ENCODE data around the gene RHOV.

Gene RHOV

GRCh38 chr15:40873694-40874561, at the start of gene RHOV:
Gene RHOV, minus strand, starts transcription at chr15:40874234. Its CDS starts 95 bp downstream, at chr15:40874139.
- peak; percentile 48 for DNase-seq

DNA sequence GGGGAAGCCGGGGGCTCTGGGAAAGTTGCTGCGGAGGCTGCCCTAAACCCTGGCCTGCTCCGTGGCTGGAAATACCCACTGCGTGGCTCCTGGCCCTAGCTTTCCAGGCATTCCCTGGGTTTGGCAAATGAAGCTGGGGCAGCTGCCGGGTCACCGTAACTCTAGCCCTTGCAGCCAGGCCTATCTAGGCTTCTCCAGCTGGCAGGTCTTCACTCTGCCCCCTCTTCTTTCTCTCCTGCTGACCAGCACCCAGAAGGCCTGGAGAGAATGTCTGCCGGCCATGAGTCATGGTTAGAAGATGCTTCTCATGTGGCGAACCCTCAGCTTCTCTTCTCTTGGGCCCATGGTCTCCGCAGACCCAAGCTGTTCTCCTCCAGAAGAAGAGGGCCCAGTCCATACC, 49.5 kb upstream of the RHOV start:
- DNase-seq = no peak

- no peak for DNase-seq
Observed at GRCh38 chr15:40922608-40923005, 48.6 kb upstream of the RHOV start.

DNA sequence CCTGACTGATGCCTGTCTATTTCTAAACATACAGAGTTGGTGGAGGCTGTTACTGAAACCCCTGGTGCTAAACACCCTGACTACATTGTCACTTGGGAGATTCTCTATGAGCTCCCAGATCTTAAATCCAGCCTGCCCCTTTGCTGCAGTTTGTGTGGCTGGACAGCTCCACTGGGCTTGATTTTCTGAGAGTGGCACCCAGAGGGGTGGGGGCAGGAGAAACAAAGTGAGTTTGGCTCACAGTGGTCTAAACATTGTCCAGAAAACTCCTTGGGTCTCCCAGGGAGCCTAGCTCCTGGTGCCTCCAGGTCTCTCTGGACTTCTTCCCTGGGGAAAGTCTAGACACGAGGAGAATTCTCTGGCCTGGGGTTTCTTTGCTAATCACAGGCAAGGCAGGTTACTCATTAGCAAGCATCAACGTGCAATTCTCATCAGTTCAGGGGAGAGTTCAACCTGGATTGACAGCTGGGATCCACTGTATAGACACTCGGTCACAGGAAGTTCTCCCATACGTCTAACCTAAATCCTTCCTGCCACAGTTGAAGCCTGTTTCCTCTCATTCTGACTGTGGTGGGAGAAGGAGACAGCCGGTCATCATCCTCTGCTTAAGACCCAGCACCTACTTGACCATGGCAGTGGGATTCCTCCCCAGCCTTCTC, 48.0 kb upstream of the RHOV start:
- no peak for DNase-seq

GRCh38 chr15:40918799-40919392, 44.9 kb upstream of the RHOV start:
- DNase-seq = no peak

DNA sequence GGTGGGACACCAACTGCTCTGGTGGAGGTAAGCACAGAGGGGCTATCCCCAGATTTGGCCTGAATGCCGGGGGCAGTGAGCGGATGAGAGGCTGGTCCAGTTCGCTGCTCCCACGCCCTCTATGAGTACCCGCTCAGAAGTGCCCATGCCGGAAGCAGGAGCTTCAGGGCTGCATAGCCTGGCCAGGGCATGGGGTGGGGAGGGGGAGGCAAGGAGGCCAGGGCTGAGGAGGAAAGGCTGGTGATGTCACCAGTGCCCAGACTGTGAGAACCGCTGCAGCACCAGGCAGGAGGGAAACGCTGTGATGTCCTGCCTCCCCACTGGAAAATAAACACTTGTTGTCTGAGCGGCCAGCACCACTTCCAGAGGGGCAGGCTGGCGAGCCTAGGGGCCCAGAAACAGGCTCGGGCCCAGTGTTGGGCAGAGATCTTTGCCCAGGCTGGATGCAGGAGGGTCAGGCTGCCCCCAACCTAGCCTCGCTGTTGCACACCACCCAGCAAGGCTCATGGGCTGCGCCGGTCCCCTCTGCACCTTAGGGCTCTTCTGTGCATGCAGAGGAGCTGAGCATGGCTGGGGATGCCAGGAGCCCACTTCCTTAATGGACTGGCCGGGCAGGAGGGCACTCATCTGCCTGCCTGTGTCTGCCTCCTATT, 44.2 kb upstream of the RHOV start:
- DNase-seq = no peak

DNA sequence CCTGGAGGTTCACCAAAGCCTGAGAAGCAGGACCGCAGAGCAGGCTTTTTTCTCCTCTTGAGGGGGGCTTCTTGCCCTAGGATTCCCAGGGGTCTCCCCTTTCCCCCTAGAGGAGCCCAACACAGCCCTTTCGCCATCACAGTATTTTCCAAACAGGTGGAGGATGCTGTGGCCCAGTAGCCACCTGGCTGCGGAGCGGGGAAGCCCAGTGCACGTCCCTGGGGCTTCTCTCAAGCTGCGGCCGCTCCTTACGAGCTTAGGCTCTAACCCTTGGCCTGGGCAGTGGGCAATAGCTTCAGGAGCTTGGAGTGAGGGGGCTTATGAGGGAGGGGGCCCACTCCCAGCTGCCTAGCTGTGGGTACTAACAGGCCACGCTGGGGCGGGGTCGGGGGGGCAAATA, 43.6 kb upstream of the RHOV start:
- DNase-seq = no peak

DNA sequence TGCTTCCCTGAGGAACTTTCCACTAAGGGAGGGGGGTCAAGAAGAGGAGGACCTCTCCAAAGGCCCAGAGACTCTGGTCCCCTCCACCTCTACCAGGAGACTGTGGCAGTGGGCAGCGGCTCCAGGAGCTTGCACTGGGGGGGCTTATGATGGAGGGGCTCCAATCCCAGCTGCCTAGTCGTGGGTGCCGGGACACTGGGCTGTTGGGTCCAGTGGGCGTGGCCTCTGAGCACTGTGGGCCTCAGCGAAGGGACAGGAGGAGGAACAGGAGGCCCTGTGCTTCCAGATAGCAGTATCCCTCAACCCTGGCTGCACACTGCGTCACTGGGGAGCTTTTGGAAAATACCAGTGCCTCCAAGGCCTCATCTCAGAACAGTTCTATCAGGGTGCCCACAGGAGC, 41.6 kb upstream of the RHOV start:
- no peak for DNase-seq

DNA sequence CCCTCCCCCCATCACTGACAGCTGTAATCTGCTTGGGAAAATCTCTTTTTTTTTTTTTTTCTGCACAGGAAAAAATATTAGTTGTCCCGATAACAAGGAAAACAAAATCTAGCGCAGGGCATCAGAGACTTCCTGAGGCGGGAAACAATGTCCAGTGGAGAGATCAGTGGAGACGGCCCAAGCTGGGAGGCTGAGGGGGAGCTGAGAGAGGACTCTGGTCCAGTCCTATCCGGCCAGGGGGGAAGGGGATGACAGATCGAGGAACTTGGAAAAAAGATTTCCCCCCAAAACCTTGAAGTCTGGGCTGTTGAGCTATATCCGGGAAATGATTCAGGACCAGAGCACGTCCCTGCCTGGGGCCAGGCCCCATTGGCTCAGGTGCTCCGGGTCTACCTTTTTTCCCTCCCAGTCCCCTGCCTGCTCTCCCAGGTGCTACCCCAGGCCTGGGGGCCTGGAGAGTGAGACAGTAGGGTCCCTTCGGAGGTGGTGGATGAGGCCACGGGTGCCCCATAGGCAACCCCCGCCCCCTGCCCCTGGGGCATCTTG, 41.2 kb upstream of the RHOV start:
- DNase-seq = no peak

GRCh38 chr15:40914486-40914885, 40.5 kb upstream of the RHOV start:
- no peak for DNase-seq

DNA sequence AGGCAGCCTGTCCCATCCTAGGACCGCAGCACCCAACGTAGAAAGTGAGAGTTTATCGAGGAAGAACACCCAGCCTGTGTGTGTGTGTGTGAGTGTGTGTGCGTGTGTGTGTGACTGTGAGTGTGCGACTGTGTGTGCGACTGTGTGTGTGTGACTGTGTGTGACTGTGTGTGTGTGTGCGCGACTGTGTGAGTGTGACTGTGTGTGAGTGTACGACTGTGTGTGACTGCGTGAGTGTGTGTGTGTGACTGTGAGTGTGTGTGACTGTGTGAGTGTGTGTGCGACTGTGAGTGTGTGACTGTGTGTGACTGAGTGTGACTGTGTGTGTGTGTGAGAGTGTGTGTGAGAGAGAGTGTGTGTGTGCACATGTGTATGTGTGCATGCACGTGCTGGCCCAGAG, 40.0 kb upstream of the RHOV start:
- DNase-seq = no peak

GRCh38 chr15:40912478-40912877, 38.4 kb upstream of the RHOV start:
- no peak for DNase-seq

DNA sequence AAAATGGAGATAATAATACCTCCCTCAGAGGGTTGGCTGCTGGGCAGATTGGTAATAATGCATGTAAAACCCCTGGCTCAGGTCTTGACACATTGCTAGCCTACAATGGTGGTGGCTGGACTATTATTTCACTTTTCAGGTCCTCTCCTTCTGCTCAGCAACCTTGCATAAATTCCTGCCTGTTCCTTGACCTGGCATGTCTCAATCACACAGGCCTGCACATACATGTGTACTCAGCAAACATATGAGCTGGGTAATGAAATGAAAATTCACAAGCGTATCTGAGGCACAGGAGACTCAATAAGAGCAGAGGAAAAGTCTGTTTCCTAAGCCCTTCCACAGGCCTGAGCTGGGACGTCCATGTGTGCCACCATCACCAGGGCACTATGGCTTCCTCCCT, 37.7 kb upstream of the RHOV start:
- no peak for DNase-seq

DNA sequence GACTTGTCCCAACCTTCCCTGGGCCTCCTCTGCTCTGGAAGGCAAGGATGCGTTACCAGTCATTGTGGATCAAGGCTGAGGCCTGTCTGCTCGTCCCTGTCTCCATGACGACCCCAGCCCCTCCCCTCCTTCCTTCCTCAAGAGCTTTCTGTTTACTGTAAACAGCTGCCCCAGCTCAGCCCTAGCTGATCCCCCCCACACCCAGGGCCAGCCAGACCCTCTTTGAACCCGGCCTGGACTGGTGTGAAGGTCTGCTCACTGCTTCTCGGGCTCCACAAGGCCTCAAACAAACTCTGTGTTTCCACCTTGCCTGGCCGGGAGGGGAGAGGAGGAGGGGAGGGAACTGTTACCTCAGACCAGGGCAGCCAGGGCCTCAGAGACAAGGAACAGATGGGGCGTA, 37.1 kb upstream of the RHOV start:
- DNase-seq = no peak

DNA sequence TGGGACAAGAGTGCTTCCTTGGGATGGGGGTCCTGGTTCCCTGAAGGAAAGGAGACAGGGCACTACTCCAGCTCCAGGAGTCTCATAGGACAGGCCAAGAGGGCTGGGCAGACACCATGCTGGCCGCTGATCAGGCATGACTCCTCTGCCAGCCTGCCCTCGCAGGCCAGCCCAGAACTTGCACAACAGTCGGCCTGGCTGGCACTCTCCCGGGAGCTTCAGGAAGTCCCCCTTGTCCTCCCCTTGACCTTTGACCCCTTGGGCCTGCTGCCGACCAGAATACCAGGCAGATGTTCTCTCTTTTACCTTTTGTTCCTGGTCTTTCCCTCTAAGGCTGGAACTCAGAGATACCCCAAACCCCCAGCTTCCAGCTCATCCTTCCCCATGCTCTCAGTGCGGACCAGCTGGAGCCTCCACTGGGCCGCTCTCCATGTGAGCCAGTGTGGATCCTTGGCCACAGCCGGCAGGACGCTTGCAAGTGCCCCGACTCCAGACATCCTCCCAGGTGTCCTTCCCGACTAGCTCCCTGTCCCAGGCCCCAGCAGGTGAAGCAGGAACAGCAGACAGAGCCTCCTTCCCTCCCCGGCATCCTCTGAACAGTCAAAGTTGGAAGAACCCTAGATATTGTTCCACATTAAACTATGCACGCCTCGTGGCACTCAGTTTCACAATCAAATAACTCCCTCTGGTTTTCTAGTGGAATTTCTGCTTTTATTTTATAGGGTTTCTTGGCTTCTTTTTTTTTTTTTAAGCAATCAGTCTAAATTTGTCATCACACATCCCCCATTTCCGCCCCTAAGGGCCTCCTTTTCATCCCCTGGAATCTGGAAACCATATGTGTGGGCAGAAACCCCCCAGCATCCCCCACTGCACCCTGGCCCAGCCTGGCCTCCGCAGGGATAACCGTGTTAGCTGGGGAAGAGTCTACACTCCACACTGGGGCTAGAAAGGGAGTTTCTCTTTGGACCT, 35.9 kb upstream of the RHOV start:
- DNase-seq = peak; percentile 87

GRCh38 chr15:40908095-40908494, 34.1 kb upstream of the RHOV start:
- no peak for DNase-seq

DNA sequence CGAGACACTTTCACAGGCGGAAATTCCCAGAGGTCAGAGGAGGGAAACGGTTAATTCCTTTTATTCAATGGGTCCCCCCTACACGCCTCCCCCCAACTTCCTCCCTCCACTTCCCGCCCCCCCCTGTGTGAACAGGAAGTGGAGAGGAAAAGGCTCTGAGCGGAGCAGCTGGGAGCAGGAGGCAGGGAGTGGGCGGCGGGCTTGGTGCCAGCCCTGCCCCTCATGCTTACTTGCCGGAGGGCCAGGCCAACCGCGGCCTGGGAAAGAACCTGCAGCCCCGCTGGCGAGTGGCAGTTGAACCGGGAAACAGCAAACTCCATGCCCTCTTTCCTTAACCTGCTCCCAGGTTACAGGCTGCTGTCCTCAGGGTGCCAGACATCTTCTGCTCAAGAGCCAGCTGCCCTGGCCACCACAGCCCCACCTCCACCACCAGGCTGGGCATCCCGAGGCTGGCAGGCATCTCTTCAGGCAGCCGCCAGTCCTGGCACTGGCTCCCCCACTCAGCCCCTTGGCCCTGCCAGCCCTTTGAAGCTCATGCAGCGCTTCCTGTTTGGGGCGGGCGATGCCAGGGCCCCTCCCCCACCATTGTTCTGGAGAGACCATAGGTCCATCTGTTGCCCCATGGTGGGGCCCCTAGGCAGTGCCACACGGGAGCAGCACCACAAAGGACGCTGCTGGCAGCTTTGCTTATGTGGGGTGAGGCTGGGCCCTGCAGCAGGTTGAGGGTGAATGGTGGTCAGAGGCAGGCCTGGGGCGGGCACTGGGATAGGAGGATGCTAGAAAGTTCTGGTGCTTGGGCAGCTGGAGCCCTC, 33.2 kb upstream of the RHOV start:
- no peak for DNase-seq

DNA sequence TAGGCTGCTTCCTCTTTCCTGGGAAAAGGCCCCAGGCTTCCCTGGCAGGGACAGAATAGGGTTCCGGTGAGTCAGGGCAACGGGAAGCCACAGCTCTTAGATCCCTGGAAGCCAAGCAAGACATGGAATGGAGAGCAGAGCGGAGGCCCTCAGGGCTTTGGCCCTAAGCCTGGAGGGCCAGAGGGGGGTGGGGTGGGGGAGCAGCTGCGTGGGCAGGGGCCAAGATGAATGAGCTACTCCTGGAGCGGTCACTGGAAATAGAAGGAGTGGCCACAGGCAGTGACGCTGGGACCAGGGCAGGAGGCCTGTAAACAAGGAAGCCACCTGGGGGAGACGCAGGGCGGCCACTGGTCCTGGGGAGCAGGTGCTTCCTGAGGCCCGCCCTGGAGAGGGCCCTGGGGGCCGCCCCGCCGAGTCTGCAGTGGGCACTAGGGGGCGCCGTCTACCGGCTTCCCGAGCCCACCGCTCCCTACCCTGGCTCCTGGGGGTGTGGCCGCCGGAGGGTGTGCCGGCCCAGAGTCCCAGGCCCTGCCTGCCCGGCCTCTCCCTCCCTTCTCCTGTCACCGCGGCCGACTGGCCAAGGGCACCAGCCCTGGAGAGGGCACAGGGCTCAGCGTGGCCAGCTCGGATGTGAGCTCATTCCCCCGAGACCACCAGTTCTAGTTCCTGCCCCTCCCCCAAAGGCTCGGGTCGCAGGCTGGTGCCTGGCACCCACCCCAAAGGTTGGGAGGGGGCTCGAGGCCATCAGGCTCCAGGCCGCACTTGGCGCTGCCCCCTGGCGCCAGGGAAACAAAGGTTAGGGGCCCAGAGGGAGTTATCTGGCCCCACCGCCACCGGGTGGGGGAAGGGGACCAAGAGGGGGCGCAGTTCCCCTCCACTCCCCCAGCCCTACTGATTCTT, 32.3 kb upstream of the RHOV start:
- DNase-seq = peak; percentile 83

DNA sequence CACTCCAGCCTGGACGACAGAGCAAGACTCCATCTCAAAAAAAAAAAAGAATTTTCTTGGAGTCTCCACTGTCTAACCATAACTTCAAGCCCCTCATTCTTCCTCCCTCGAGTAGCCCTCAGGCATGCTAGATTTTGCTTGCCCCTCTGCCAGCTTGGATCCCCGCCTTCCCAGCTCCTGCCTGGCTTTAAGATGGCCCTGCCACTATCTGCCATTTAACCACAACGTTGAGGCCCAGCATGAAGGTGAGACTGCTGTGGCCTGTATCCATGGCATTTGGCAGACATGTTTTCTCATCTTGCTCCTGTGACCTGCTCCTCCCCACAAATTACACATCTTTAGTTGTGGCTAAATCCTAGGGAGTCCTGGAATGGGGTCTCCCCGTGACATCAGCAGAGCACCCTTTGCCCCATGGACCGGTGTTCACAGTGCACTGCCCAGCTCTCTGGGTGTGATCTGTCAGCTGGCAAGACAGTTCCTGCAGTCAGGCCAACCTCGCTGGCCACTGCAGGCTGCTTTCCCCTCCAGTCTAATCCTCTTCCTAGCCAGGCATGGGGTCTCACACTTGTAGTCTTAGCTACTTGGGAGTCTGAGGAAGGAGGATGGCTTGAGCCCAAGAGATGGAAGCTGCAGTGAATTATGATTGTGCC, 30.6 kb upstream of the RHOV start:
- DNase-seq = no peak

All from fibroblast of skin of right quadriceps (primary cell).